GM23338 (cell line): ENCODE data around the gene ATP4B.

ENCODE experiments used
- ETS1 ChIP-seq: IDR thresholded peaks from 2 replicates; pipeline ENCODE4 v1.6.1; 2016; ENCODE audit warnings: antibody characterized with exemption
- EZH2 ChIP-seq: fragments of 200-600 bp; sonication (generic); IDR thresholded peaks from one replicate; pipeline ENCODE4 v1.8.0; 2017; ENCODE audit warnings: antibody characterized with exemption, mild to moderate bottlenecking, low read depth; ENCODE audit not compliant: unreplicated experiment
- EZH2phosphoT487 ChIP-seq: fragments of 200-600 bp; sonication (generic); IDR thresholded peaks from one replicate; pipeline ENCODE4 v1.8.1; 2018; ENCODE audit warnings: antibody characterized with exemption; ENCODE audit not compliant: unreplicated experiment
- JUNB ChIP-seq: IDR thresholded peaks from one replicate; pipeline ENCODE4 v1.6.1; 2016; ENCODE audit warnings: antibody characterized with exemption; ENCODE audit not compliant: unreplicated experiment
- POLR2AphosphoS5 ChIP-seq: IDR thresholded peaks from 2 replicates; pipeline ENCODE4 v1.6.1; 2016; ENCODE audit warnings: antibody characterized with exemption, low read depth
- TF ChIP-seq, protein P1 (sequence below): IDR thresholded peaks from one replicate; pipeline ENCODE4 v1.6.1; 2018; ENCODE audit warnings: antibody characterized with exemption; ENCODE audit not compliant: unreplicated experiment
- TF ChIP-seq, protein P2 (sequence below), 2 experiments: fragments of 200-600 bp in 1 of 2; sonication (generic) in 1 of 2; conservative IDR thresholded peaks; 2 replicates each; pipeline versions ENCODE4 v1.5.1 to v1.6.1; 2016 to 2017; ENCODE audit warnings: antibody characterized with exemption in 2 of 2, low read depth in 2 of 2, mild to moderate bottlenecking in 2 of 2, moderate library complexity in 1 of 2

- TF ChIP-seq, protein P1, sequence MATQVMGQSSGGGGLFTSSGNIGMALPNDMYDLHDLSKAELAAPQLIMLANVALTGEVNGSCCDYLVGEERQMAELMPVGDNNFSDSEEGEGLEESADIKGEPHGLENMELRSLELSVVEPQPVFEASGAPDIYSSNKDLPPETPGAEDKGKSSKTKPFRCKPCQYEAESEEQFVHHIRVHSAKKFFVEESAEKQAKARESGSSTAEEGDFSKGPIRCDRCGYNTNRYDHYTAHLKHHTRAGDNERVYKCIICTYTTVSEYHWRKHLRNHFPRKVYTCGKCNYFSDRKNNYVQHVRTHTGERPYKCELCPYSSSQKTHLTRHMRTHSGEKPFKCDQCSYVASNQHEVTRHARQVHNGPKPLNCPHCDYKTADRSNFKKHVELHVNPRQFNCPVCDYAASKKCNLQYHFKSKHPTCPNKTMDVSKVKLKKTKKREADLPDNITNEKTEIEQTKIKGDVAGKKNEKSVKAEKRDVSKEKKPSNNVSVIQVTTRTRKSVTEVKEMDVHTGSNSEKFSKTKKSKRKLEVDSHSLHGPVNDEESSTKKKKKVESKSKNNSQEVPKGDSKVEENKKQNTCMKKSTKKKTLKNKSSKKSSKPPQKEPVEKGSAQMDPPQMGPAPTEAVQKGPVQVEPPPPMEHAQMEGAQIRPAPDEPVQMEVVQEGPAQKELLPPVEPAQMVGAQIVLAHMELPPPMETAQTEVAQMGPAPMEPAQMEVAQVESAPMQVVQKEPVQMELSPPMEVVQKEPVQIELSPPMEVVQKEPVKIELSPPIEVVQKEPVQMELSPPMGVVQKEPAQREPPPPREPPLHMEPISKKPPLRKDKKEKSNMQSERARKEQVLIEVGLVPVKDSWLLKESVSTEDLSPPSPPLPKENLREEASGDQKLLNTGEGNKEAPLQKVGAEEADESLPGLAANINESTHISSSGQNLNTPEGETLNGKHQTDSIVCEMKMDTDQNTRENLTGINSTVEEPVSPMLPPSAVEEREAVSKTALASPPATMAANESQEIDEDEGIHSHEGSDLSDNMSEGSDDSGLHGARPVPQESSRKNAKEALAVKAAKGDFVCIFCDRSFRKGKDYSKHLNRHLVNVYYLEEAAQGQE: no peak
- TF ChIP-seq EZH2 (no peak), POLR2AphosphoS5 (no peak), EZH2phosphoT487 (no peak), ETS1 (no peak), JUNB (no peak)
- TF ChIP-seq, protein P2, sequence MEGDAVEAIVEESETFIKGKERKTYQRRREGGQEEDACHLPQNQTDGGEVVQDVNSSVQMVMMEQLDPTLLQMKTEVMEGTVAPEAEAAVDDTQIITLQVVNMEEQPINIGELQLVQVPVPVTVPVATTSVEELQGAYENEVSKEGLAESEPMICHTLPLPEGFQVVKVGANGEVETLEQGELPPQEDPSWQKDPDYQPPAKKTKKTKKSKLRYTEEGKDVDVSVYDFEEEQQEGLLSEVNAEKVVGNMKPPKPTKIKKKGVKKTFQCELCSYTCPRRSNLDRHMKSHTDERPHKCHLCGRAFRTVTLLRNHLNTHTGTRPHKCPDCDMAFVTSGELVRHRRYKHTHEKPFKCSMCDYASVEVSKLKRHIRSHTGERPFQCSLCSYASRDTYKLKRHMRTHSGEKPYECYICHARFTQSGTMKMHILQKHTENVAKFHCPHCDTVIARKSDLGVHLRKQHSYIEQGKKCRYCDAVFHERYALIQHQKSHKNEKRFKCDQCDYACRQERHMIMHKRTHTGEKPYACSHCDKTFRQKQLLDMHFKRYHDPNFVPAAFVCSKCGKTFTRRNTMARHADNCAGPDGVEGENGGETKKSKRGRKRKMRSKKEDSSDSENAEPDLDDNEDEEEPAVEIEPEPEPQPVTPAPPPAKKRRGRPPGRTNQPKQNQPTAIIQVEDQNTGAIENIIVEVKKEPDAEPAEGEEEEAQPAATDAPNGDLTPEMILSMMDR (conservative IDR thresholded peaks at IDR 0.05; ENCODE audit: low read depth in 2 of 2): no peak
These were observed 52.5 kb downstream of the ATP4B start for GRCh38 chr13:113605461-113605860.
